NT2/D1 (cell line): Measurements from ENCODE around the gene MS4A3.
"Not testable (repeated sequence)": the region's sequence is repeated elsewhere in the genome, so short reads cannot be mapped to it uniquely, and the experiment has no call there.

Experiments used
- SUZ12 ChIP-seq: IDR thresholded peaks from 2 replicates; pipeline ENCODE4 v1.6.1; 2011; ENCODE audit not compliant: insufficient read length, insufficient read depth; ENCODE audit errors: extremely low read depth
- YY1 ChIP-seq: IDR thresholded peaks from 2 replicates; pipeline ENCODE4 v1.6.1; 2011; ENCODE audit not compliant: insufficient read length, insufficient read depth
- ZNF274 ChIP-seq: IDR thresholded peaks from 2 replicates; pipeline ENCODE4 v1.6.1; 2011; ENCODE audit warnings: mild to moderate bottlenecking, low read depth, low read length

GRCh38 chr11:60050422-60050821 is 6.0 kb upstream of the MS4A3 start:
- TF ChIP-seq YY1, ZNF274, SUZ12: not testable (repeated sequence)
